Left renal pelvis (tissue), 4 donors: ENCODE measurements around the gene DUSP8. TPM values are rescaled to one million over a fixed set of nuclear protein-coding genes. Genes with fewer than 3 reads are reported as not detected.

Source experiments
- DNase-seq, 4 donors: peaks; one replicate each; pipeline ENCODE4 v3.0.0-alpha.2; 2013; ENCODE audit warnings: low read depth in 4 of 4, low spot score in 3 of 4
- polyA plus RNA-seq, 4 donors: library from polyadenylated mRNA; unstranded; fragments of 120-200 nt; gene quantifications; one replicate each; pipeline ENCODE4 v1.2.1, GENCODE V29; 2013; ENCODE audit not compliant: insufficient read length in 4 of 4

Gene DUSP8
- polyA plus RNA-seq, 4 donors: 2.6 to 5.5 (median 4.4) TPM

GRCh38 chr11:1506981-1507380 is 65.1 kb downstream of the DUSP8 start:
- DNase-seq: no peak

GRCh38 chr11:1505480-1505879 is 66.6 kb downstream of the DUSP8 start:
- DNase-seq: no peak

DNA sequence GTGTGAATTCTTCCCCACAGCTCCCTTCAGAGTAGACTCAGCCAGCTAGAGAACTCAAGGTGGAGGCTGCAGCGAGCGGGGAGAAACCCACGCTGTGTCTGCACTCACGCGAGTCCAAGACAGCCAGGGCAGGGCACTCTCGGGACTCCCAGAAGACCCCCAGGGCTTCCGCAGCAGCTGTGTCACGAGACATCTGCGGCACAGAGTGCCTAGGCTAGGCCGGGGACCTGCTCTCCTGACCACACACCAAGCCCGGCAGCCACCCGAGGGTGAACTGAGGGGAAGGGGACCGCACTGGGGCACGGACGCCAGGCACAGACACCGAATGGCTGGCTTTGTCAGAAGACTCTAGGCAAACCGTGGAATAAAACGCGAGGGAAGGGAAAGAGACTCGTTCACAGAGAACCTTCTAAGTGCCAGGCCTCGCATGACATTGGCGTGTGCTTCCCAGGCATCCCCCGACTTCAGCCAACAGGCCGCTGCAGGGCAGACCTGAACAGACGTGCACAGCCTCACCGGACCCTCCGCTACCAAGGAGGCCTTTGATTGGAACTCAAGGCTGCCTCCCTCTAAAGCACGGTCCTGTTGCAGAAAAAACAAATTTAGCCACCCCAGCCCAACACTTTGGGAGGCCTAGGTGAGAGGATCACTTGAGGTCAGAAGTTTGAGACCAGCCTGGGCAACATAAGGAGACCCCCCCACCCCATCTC is 67.3 kb downstream of the DUSP8 start:
- no peak for DNase-seq

GRCh38 chr11:1504138-1504537 is 67.9 kb downstream of the DUSP8 start:
- no peak for DNase-seq

Other genes starting within 250 kb of the DUSP8 start
- gene BRSK2, start 182.3 kb downstream of the DUSP8 start, polyA plus RNA-seq: 1 to 10 TPM in 1 of 4 donors, under 1 TPM in 3; 0.64 to 1.1 (median 0.89) TPM
- 10 to 100 TPM; 25.1 to 34.2 (median 29.0) TPM for gene MOB2, start 85.5 kb downstream of the DUSP8 start, polyA plus RNA-seq
- under 1 TPM in 2 of 4 donors, not detected in 2; 0.24 to 0.63 TPM for gene KRTAP5-1, start 13.0 kb upstream of the DUSP8 start, polyA plus RNA-seq
- gene KRTAP5-2, start 26.0 kb upstream of the DUSP8 start, polyA plus RNA-seq: not detected
- gene KRTAP5-3, start 36.2 kb upstream of the DUSP8 start, polyA plus RNA-seq: under 1 TPM in 1 of 4 donors, not detected in 3; 0.31 TPM
- not detected for gene KRTAP5-4, start 49.9 kb upstream of the DUSP8 start, polyA plus RNA-seq
- not detected for gene KRTAP5-5, start 57.5 kb upstream of the DUSP8 start, polyA plus RNA-seq
- not detected for gene KRTAP5-6, start 124.9 kb upstream of the DUSP8 start, polyA plus RNA-seq
- gene IFITM10, start 178.3 kb upstream of the DUSP8 start, polyA plus RNA-seq: under 1 TPM; 0.11 to 0.47 (median 0.22) TPM
- 100 to 1,000 TPM; 171 to 263 (median 222) TPM for gene CTSD, start 191.7 kb upstream of the DUSP8 start, polyA plus RNA-seq